IMR-90 (cell line): ENCODE results near the gene OPCML. TPM values are rescaled to one million over a fixed set of nuclear protein-coding genes. Genes with fewer than 3 reads are reported as not detected.

ENCODE experiments used
- ATAC-seq: fragments of 200-7000 bp; cut with Tn5 transposase; 2 replicates; pipeline ENCODE4 v1.9.1; 2020; ENCODE audit warnings: low read depth, mild to moderate bottlenecking, moderate library complexity
- BruUV-seq: library from RNA; stranded (reverse); fragments of 400-500 nt; replicated peaks from 2 replicates; lab custom pipeline; 2021; lab: Mats Ljungman, UMichigan
- CTCF ChIA-PET: fragments of 300-600 bp; formaldehyde crosslinking; extraction: SDS; loops from one replicate; lab custom pipeline; 2021; ENCODE audit warnings: antibody characterized with exemption; lab: Yijun Ruan, JAX
- POLR2A ChIA-PET: fragments of 300-600 bp; sonication (Branson Sonifier 250); formaldehyde crosslinking; loops from one replicate; lab custom pipeline; 2022; ENCODE audit warnings: antibody characterized with exemption; ENCODE audit not compliant: unreplicated experiment; lab: Charles Lee
- DNase-seq: peaks from one replicate; pipeline ENCODE4 v3.0.0; 2013
- H2AFZ ChIP-seq: replicated peaks from 2 replicates; pipeline ENCODE3; 2013; ENCODE audit warnings: low read length, mild to moderate bottlenecking; ENCODE audit not compliant: poor library complexity
- H2AK5ac ChIP-seq: 2 replicates; pipeline ENCODE4 v1.6.1; 2013; ENCODE audit warnings: low read depth, low read length, inconsistent platforms
- H2AK9ac ChIP-seq: replicated peaks from 2 replicates; pipeline ENCODE3; 2013; ENCODE audit warnings: mild to moderate bottlenecking, low read depth, low read length, moderate library complexity; ENCODE audit not compliant: poor library complexity
- H2BK120ac ChIP-seq: 2 replicates; pipeline ENCODE4 v1.6.1; 2013; ENCODE audit warnings: low read depth, low read length, inconsistent platforms
- H2BK15ac ChIP-seq: 3 replicates; pipeline ENCODE4 v1.6.1; 2013; ENCODE audit warnings: low read depth, low read length, inconsistent platforms
- H2BK20ac ChIP-seq: 2 replicates; pipeline ENCODE4 v1.6.1; 2013; ENCODE audit warnings: low read depth, mild to moderate bottlenecking, inconsistent platforms, low read length, moderate library complexity
- H2BK5ac ChIP-seq: 2 replicates; pipeline ENCODE4 v1.6.1; 2013; ENCODE audit warnings: mild to moderate bottlenecking, low read depth, low read length, inconsistent platforms; ENCODE audit not compliant: poor library complexity, severe bottlenecking
- H3K14ac ChIP-seq: replicated peaks from 2 replicates; pipeline ENCODE4 v1.6.1; 2013; ENCODE audit warnings: low read depth, low read length, inconsistent platforms
- H3K18ac ChIP-seq: 2 replicates; pipeline ENCODE4 v1.6.1; 2013; ENCODE audit warnings: low read depth, low read length, control low read depth
- H3K23ac ChIP-seq: 2 replicates; pipeline ENCODE4 v1.6.1; 2013; ENCODE audit warnings: low read depth, low read length, inconsistent platforms
- H3K27ac ChIP-seq: 2 replicates; pipeline ENCODE4 v1.5.1; 2013; ENCODE audit warnings: mild to moderate bottlenecking, control low read depth, low read length; ENCODE audit not compliant: insufficient read depth
- H3K27me3 ChIP-seq: 2 replicates; pipeline ENCODE4 v1.6.1; 2013; ENCODE audit warnings: low read length; ENCODE audit not compliant: control insufficient read depth, insufficient read depth
- H3K36me3 ChIP-seq: 2 replicates; pipeline ENCODE4 v1.6.1; 2013; ENCODE audit warnings: low read length, mixed read lengths; ENCODE audit not compliant: control insufficient read depth, insufficient read depth
- H3K4ac ChIP-seq: 2 replicates; pipeline ENCODE4 v1.6.1; 2013; ENCODE audit warnings: low read depth, low read length, inconsistent platforms
- H3K4me1 ChIP-seq: 2 replicates; pipeline ENCODE4 v1.6.1; 2013; ENCODE audit warnings: low read length, mixed read lengths; ENCODE audit not compliant: control insufficient read depth, insufficient read depth
- H3K4me2 ChIP-seq: 2 replicates; pipeline ENCODE4 v1.6.1; 2013; ENCODE audit warnings: low read depth, mild to moderate bottlenecking, control low read depth, low read length, moderate library complexity
- H3K4me3 ChIP-seq: 2 replicates; pipeline ENCODE4 v1.5.1; 2013; ENCODE audit warnings: low read depth, mild to moderate bottlenecking, control low read depth, low read length, moderate library complexity; ENCODE audit not compliant: insufficient read depth
- H3K56ac ChIP-seq: 2 replicates; pipeline ENCODE4 v1.6.1; 2013; ENCODE audit warnings: low read length, inconsistent platforms; ENCODE audit not compliant: insufficient read depth; ENCODE audit errors: extremely low read depth
- H3K79me1 ChIP-seq, 2 experiments: 2 replicates each; pipeline ENCODE4 v1.6.1; 2013; ENCODE audit warnings: low read length in 2 of 2, inconsistent platforms in 1 of 2, low read depth in 1 of 2
- H3K9ac ChIP-seq: 2 replicates; pipeline ENCODE4 v1.6.1; 2013; ENCODE audit warnings: low read depth, low read length, control low read depth
- H3K9me1 ChIP-seq: 2 replicates; pipeline ENCODE4 v1.6.1; 2013; ENCODE audit warnings: low read length, inconsistent platforms; ENCODE audit not compliant: insufficient read depth
- H3K9me3 ChIP-seq: 2 replicates; pipeline ENCODE4 v1.6.1; 2013; ENCODE audit warnings: low read length; ENCODE audit not compliant: control insufficient read depth, insufficient read depth
- H4K20me1 ChIP-seq: 2 replicates; pipeline ENCODE4 v1.6.1; 2013; ENCODE audit warnings: low read length, inconsistent platforms; ENCODE audit not compliant: insufficient read depth
- H4K5ac ChIP-seq: 2 replicates; pipeline ENCODE4 v1.6.1; 2013; ENCODE audit warnings: mild to moderate bottlenecking, low read depth, low read length, control low read depth
- H4K8ac ChIP-seq, 2 experiments: 2 replicates each; pipeline ENCODE4 v1.6.1; 2013; ENCODE audit warnings: low read depth in 2 of 2, low read length in 2 of 2, control low read depth in 1 of 2, inconsistent platforms in 1 of 2
- H4K91ac ChIP-seq: 2 replicates; pipeline ENCODE4 v1.6.1; 2013; ENCODE audit warnings: low read depth, low read length, inconsistent platforms; ENCODE audit not compliant: insufficient read depth
- FOS ChIP-seq: fragments of 150-350 bp; IDR thresholded peaks from 2 replicates; pipeline ENCODE4 v1.6.1; 2016; ENCODE audit warnings: low read depth, low read length
- NFE2L2 ChIP-seq: fragments of 150-350 bp; IDR thresholded peaks from 2 replicates; pipeline ENCODE4 v1.6.1; 2016; ENCODE audit warnings: low read depth, mild to moderate bottlenecking, low read length
- RAD21 ChIP-seq: IDR thresholded peaks from 2 replicates; pipeline ENCODE4 v1.6.1; 2012; ENCODE audit warnings: low read length, improper control_type of control experiment
- RCOR1 ChIP-seq: IDR thresholded peaks from 2 replicates; pipeline ENCODE4 v1.6.1; 2012; ENCODE audit warnings: mild to moderate bottlenecking, low read length, improper control_type of control experiment; ENCODE audit not compliant: insufficient replicate concordance
- RFX5 ChIP-seq: IDR thresholded peaks from 2 replicates; pipeline ENCODE4 v1.8.0; 2012; ENCODE audit warnings: low read depth, mild to moderate bottlenecking, low read length, moderate library complexity
- SMC3 ChIP-seq: fragments of 150-350 bp; IDR thresholded peaks from 2 replicates; pipeline ENCODE4 v1.6.1; 2016; ENCODE audit warnings: low read depth, mild to moderate bottlenecking, antibody characterized with exemption, low read length, moderate library complexity
- WGBS, 2 experiments: methylation state at CpG; one replicate each; pipeline versions ENCODE4 v1.1.5 to v1.1.7; 2013; ENCODE audit warnings: missing lambda C conversion rate in 2 of 2; ENCODE audit not compliant: insufficient read length in 1 of 2; ENCODE audit errors: extremely low coverage in 2 of 2; 5-methylcytosine and 5-hydroxymethylcytosine counted together
- dilution Hi-C: fragments of 300-500 bp; cut with HindIII; formaldehyde crosslinking; loops from one replicate; pipeline ENCODE4 v1.14.3; 2018; ENCODE audit warnings: low sequenced_read_pairs; ENCODE audit not compliant: unreplicated experiment
- in situ Hi-C: fragments of 300-500 bp; cut with MboI; formaldehyde crosslinking; loops from 3 replicates; pipeline ENCODE4 v1.14.3; 2019; ENCODE audit warnings: low sequenced_read_pairs, inconsistent platforms, mixed read lengths
- intact Hi-C: fragments of 100-400 bp; cut with micrococcal nuclease; formaldehyde crosslinking; loops from 2 replicates; pipeline ENCODE4 v1.10.0; 2022
- polyA plus RNA-seq, 3 experiments: library from polyadenylated mRNA; depleted of rRNA; stranded (reverse); fragments of >200 nt; gene quantifications; 2 replicates each; pipeline ENCODE4 v1.2.3, GENCODE V29; 2012; ENCODE audit warnings: low replicate concordance in 1 of 3
- total RNA-seq: library from RNA; depleted of rRNA; stranded (reverse); fragments of >200 nt; gene quantifications from 2 replicates; pipeline ENCODE4 v1.2.3, GENCODE V29; 2012
- TF ChIP-seq, protein P1 (sequence below): conservative IDR thresholded peaks from 2 replicates; pipeline ENCODE4 v1.5.1; 2012; ENCODE audit warnings: mild to moderate bottlenecking, low read depth, low read length, improper control_type of control experiment

The OPCML gene
- total and polyA plus RNA-seq, 2 of the 4 experiments (the other 2 are of a cell fraction): under 0.01 to 2.6 TPM

DNA sequence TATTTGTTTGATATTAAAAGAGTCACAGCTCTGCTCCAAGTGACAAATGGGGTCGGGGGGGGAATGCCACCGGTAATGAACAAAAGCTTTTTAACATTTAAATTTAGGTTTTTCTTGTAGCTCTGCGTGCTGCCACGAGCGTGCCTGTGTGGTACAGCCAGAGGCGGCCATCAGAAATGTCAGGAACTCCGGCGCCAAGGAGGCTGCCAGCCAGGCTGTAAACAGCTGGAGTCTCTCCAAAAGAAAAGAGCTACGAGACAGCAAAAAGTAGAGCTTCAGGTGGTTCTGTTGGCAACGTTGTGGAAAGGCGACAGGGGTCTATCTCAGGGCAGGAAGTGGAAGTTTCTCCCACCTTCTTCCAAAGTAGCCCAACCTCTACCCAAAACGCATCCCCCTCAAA, 532.8 kb downstream of the OPCML start:
- Histone ChIP-seq H4K8ac (no peak overlapping the region), H3K9ac (no peak overlapping the region), H4K5ac (no peak overlapping the region), H4K91ac (no peak overlapping the region), H3K56ac (no peak overlapping the region), H3K4me1 (no peaks in the 10 kb centered on the region), H3K9me3 (peaks cover 3% of the 10 kb centered on the region; the same call in 1 of the 2 replicates), H3K79me1 (no peaks in the 10 kb centered on the region), H2BK15ac (no peak overlapping the region), H2AFZ (no peak overlapping the region), H3K27ac (no peak overlapping the region), H3K23ac (no peak overlapping the region), H3K14ac (no peak overlapping the region), H2AK5ac (no peak overlapping the region), H2AK9ac (no peak overlapping the region), H2BK20ac (no peak overlapping the region), H3K4me2 (no peak overlapping the region), H2BK120ac (no peak overlapping the region), H3K27me3 (no peaks in the 10 kb centered on the region; the same call in 1 of the 2 replicates), H4K20me1 (no peaks in the 10 kb centered on the region), H3K4ac (no peak overlapping the region), H3K36me3 (no peaks in the 10 kb centered on the region), H3K18ac (no peak overlapping the region), H2BK5ac (no peak overlapping the region), H3K9me1 (no peaks in the 10 kb centered on the region), H3K4me3 (no peak overlapping the region)
- BruUV-seq: no TSS peak
- dilution Hi-C loops (no loop called here), intact Hi-C loops (no loop called here), in situ Hi-C loops (no loop called here)
- ChIA-PET POLR2A (no interaction called here), CTCF (no interaction called here)
- 38% methylated on average over 3 of the region's 12 CpGs; no CpG with 5 or more reads in 1 of the 2 experiments for WGBS, 2 experiments
- no peak for TF ChIP-seq RAD21
- TF ChIP-seq, protein P1, sequence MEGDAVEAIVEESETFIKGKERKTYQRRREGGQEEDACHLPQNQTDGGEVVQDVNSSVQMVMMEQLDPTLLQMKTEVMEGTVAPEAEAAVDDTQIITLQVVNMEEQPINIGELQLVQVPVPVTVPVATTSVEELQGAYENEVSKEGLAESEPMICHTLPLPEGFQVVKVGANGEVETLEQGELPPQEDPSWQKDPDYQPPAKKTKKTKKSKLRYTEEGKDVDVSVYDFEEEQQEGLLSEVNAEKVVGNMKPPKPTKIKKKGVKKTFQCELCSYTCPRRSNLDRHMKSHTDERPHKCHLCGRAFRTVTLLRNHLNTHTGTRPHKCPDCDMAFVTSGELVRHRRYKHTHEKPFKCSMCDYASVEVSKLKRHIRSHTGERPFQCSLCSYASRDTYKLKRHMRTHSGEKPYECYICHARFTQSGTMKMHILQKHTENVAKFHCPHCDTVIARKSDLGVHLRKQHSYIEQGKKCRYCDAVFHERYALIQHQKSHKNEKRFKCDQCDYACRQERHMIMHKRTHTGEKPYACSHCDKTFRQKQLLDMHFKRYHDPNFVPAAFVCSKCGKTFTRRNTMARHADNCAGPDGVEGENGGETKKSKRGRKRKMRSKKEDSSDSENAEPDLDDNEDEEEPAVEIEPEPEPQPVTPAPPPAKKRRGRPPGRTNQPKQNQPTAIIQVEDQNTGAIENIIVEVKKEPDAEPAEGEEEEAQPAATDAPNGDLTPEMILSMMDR: no peak
- no peak for TF ChIP-seq NFE2L2
- TF ChIP-seq RCOR1: no peak
- no peak for TF ChIP-seq SMC3
- TF ChIP-seq FOS: no peak
- no peak for TF ChIP-seq RFX5
- ATAC-seq (no peak), DNase-seq (no peak)
